Calu3 (cell line): ENCODE data around the gene SCAANT1. TPM values are rescaled to one million over a fixed set of nuclear protein-coding genes. Genes with fewer than 3 reads are reported as not detected.

Source experiments
- BruUV-seq: library from RNA; stranded (reverse); fragments of 400-500 nt; replicated peaks from 2 replicates; lab custom pipeline; 2021; lab: Mats Ljungman, UMichigan
- CTCF ChIA-PET: fragments of 300-600 bp; sonication (Branson Sonifier 250); formaldehyde crosslinking; loops from one replicate; lab custom pipeline; 2022; ENCODE audit warnings: antibody characterized with exemption; lab: Charles Lee
- DNase-seq: peaks from one replicate; pipeline ENCODE4 v3.0.0; 2022
- H3K27ac Mint-ChIP-seq: one replicate; pipeline ENCODE4 v1.8.0; 2022; ENCODE audit warnings: mixed read lengths; ENCODE audit not compliant: unreplicated experiment
- H3K27me3 Mint-ChIP-seq: one replicate; pipeline ENCODE4 v1.8.0; 2022; ENCODE audit warnings: mixed read lengths; ENCODE audit not compliant: unreplicated experiment
- H3K36me3 Mint-ChIP-seq: one replicate; pipeline ENCODE4 v1.8.0; 2022; ENCODE audit warnings: mild to moderate bottlenecking, moderate library complexity, mixed read lengths; ENCODE audit not compliant: insufficient read depth, unreplicated experiment
- H3K4me1 Mint-ChIP-seq: one replicate; pipeline ENCODE4 v1.8.0; 2022; ENCODE audit warnings: mild to moderate bottlenecking, low read depth, mixed read lengths; ENCODE audit not compliant: unreplicated experiment
- H3K4me3 Mint-ChIP-seq: one replicate; pipeline ENCODE4 v1.8.0; 2022; ENCODE audit warnings: mild to moderate bottlenecking, low read depth, moderate library complexity, mixed read lengths; ENCODE audit not compliant: unreplicated experiment
- H3K9me3 Mint-ChIP-seq: one replicate; pipeline ENCODE4 v1.8.0; 2022; ENCODE audit warnings: low read depth, mixed read lengths; ENCODE audit not compliant: unreplicated experiment
- CTCF ChIP-seq: fragments of 200-600 bp; IDR thresholded peaks from one replicate; pipeline ENCODE4 v1.8.0; 2022; ENCODE audit warnings: antibody characterized with exemption; ENCODE audit not compliant: unreplicated experiment
- intact Hi-C: fragments of 100-400 bp; cut with micrococcal nuclease; formaldehyde crosslinking; loops from one replicate; pipeline ENCODE4 v1.10.0; 2022; ENCODE audit not compliant: unreplicated experiment
- total RNA-seq: library from RNA; stranded (reverse); gene quantifications from 2 replicates; pipeline ENCODE4 v1.2.3, GENCODE V29; 2022

Gene SCAANT1
- total RNA-seq, 1 experiment from 2014 or later: not detected

- no peaks in the 10 kb centered on the region for H3K9me3 Mint-ChIP-seq
- H3K27ac Mint-ChIP-seq: no peak overlapping the region
- no peak for TF ChIP-seq CTCF
- H3K4me3 Mint-ChIP-seq: no peak overlapping the region
- peaks cover 38% of the 10 kb centered on the region for H3K4me1 Mint-ChIP-seq
- peaks cover 10% of the 10 kb centered on the region for H3K36me3 Mint-ChIP-seq
- no peaks in the 10 kb centered on the region for H3K27me3 Mint-ChIP-seq
- DNase-seq: no peak
- intact Hi-C loops: no loop called here
- CTCF ChIA-PET: interaction anchor here (1.2 kb wide), 1 partner anchor 15 kb away, joined by 3 read pairs; no protein-coding TSS in a partner anchor
- BruUV-seq: no TSS peak
Measured at GRCh38 chr3:63946753-63947152, 34.6 kb upstream of the SCAANT1 start.

GRCh38 chr3:63945558-63946096 lies 33.4 kb upstream of the SCAANT1 start:
- no peak for DNase-seq
- CTCF ChIA-PET: no interaction called here
- Mint-ChIP-seq H3K4me3 (no peak overlapping the region), H3K27ac (no peak overlapping the region), H3K9me3 (no peaks in the 10 kb centered on the region), H3K4me1 (peaks cover 30% of the 10 kb centered on the region), H3K36me3 (peaks cover 10% of the 10 kb centered on the region), H3K27me3 (no peaks in the 10 kb centered on the region)
- no TSS peak for BruUV-seq
- intact Hi-C loops: no loop called here
- no peak for TF ChIP-seq CTCF

- intact Hi-C loops: no loop called here
- no peaks in the 10 kb centered on the region for H3K27me3 Mint-ChIP-seq
- no peaks in the 10 kb centered on the region for H3K9me3 Mint-ChIP-seq
- H3K4me1 Mint-ChIP-seq: peaks cover 39% of the 10 kb centered on the region
- TF ChIP-seq CTCF: no peak
- no peak overlapping the region for H3K4me3 Mint-ChIP-seq
- no peak for DNase-seq
- peaks cover 5% of the 10 kb centered on the region for H3K36me3 Mint-ChIP-seq
- CTCF ChIA-PET: no interaction called here
- no TSS peak for BruUV-seq
- no peak overlapping the region for H3K27ac Mint-ChIP-seq
Measured at GRCh38 chr3:63943678-63944077, 31.5 kb upstream of the SCAANT1 start.

GRCh38 chr3:63942528-63942927 lies 30.3 kb upstream of the SCAANT1 start:
- intact Hi-C loops: no loop called here
- no peak overlapping the region for H3K4me3 Mint-ChIP-seq
- peaks cover 5% of the 10 kb centered on the region for H3K36me3 Mint-ChIP-seq
- H3K27me3 Mint-ChIP-seq: no peaks in the 10 kb centered on the region
- no TSS peak for BruUV-seq
- no peak for TF ChIP-seq CTCF
- H3K27ac Mint-ChIP-seq: no peak overlapping the region
- CTCF ChIA-PET: interaction anchor here (0.7 kb wide), 1 partner anchor 1454 kb away, joined by 3 read pairs; no protein-coding TSS in a partner anchor
- no peaks in the 10 kb centered on the region for H3K9me3 Mint-ChIP-seq
- peaks cover 50% of the 10 kb centered on the region for H3K4me1 Mint-ChIP-seq
- DNase-seq: no peak
